MM.1S (cell line): ENCODE measurements around the gene FBXW9.
"Not testable (repeated sequence)": the region's sequence is repeated elsewhere in the genome, so short reads cannot be mapped to it uniquely, and the experiment has no call there.

Experiments
- CTCF ChIP-seq: fragments of 300-600 bp; sonication (generic); IDR thresholded peaks from 2 replicates; pipeline ENCODE4 v1.5.1; 2016; ENCODE audit warnings: antibody characterized with exemption, low read length, mixed read lengths
- EZH2 ChIP-seq: fragments of 300-600 bp; sonication (generic); optimal IDR thresholded peaks from 2 replicates; pipeline ENCODE3; 2017; ENCODE audit warnings: low read depth, mild to moderate bottlenecking, antibody characterized with exemption, low read length, mixed read lengths

GRCh38 chr19:12713304-12713703 is 16.9 kb upstream of the FBXW9 start:
- not testable (repeated sequence) for TF ChIP-seq EZH2, CTCF
